HEK293 (cell line): ENCODE results near the gene TRAF3IP1.

Experiments
- CTCF ChIA-PET: fragments of 350-600 bp; formaldehyde crosslinking; extraction: SDS; loops from one replicate; lab custom pipeline; 2021; ENCODE audit warnings: antibody characterized with exemption; lab: Yijun Ruan, JAX
- POLR2A ChIA-PET: fragments of 300-600 bp; formaldehyde crosslinking; extraction: SDS; loops from one replicate; lab custom pipeline; 2020; ENCODE audit warnings: antibody characterized with exemption, inconsistent platforms; lab: Yijun Ruan, JAX
- H3K27ac ChIP-seq: fragments of 200-500 bp; sonication (Bioruptor generic); 2 replicates; pipeline ENCODE4 v1.5.1; 2014; ENCODE audit warnings: low read depth, low read length, control low read depth, inconsistent platforms; ENCODE audit errors: extremely low read depth
- H3K36me3 ChIP-seq, 2 experiments: fragments of 200-500 bp in 1 of 2; sonication (Bioruptor generic) in 1 of 2; 1 replicate in 1 of 2; 2 replicates in 1 of 2; pipeline ENCODE4 v1.5.1; 2014 to 2017; ENCODE audit warnings: inconsistent platforms in 2 of 2, low read length in 2 of 2; ENCODE audit not compliant: control insufficient read depth in 2 of 2, insufficient read depth in 1 of 2
- H3K4me1 ChIP-seq: fragments of 200-500 bp; sonication (Bioruptor generic); 2 replicates; pipeline ENCODE4 v1.5.1; 2014; ENCODE audit warnings: mild to moderate bottlenecking, low read length, inconsistent platforms; ENCODE audit not compliant: control insufficient read depth, insufficient read depth
- H3K4me3 ChIP-seq: 2 replicates; pipeline ENCODE4 v1.5.1; 2011; ENCODE audit warnings: low read depth, mild to moderate bottlenecking, control low read depth, low read length, moderate library complexity
- H3K9me3 ChIP-seq: fragments of 200-500 bp; sonication (Bioruptor generic); 2 replicates; pipeline ENCODE4 v1.5.1; 2014; ENCODE audit warnings: low read depth, low read length, inconsistent platforms; ENCODE audit not compliant: control insufficient read depth, insufficient read depth
- EGR2 ChIP-seq: fragments of 450-650 bp; formaldehyde crosslinking; IDR thresholded peaks from 2 replicates; pipeline ENCODE4 v1.5.1; 2016; ENCODE audit warnings: low read depth, missing biosample characterization, missing genetic modification characterization
- RBAK ChIP-seq: fragments of 450-650 bp; formaldehyde crosslinking; IDR thresholded peaks from 2 replicates; pipeline ENCODE4 v1.5.1; 2016; ENCODE audit warnings: missing biosample characterization, missing genetic modification characterization
- SP3 ChIP-seq: fragments of 450-650 bp; formaldehyde crosslinking; IDR thresholded peaks from 2 replicates; pipeline ENCODE4 v1.5.1; 2016; ENCODE audit warnings: missing biosample characterization, missing genetic modification characterization
- TRIM28 ChIP-seq: IDR thresholded peaks from 2 replicates; pipeline ENCODE4 v1.6.1; 2011; ENCODE audit warnings: low read length, control low read depth, borderline replicate concordance
- WT1 ChIP-seq: fragments of 450-650 bp; formaldehyde crosslinking; IDR thresholded peaks from 2 replicates; pipeline ENCODE4 v1.5.1; 2016; ENCODE audit warnings: missing biosample characterization, missing genetic modification characterization
- ZBTB20 ChIP-seq: fragments of 450-650 bp; formaldehyde crosslinking; IDR thresholded peaks from 2 replicates; pipeline ENCODE4 v1.5.1; 2016; ENCODE audit warnings: missing biosample characterization, missing genetic modification characterization
- ZBTB8A ChIP-seq: fragments of 450-650 bp; formaldehyde crosslinking; IDR thresholded peaks from 2 replicates; pipeline ENCODE4 v1.5.1; 2016; ENCODE audit warnings: missing biosample characterization, missing genetic modification characterization
- ZFP69B ChIP-seq: fragments of 450-650 bp; formaldehyde crosslinking; IDR thresholded peaks from 2 replicates; pipeline ENCODE4 v1.5.1; 2016; ENCODE audit warnings: missing biosample characterization, missing genetic modification characterization
- ZNF16 ChIP-seq: fragments of 450-650 bp; formaldehyde crosslinking; IDR thresholded peaks from 2 replicates; pipeline ENCODE4 v1.5.1; 2016; ENCODE audit warnings: low read depth, missing biosample characterization, missing genetic modification characterization
- ZNF184 ChIP-seq: fragments of 450-650 bp; IDR thresholded peaks from 2 replicates; pipeline ENCODE4 v1.5.1; 2018; ENCODE audit warnings: missing biosample characterization, mild to moderate bottlenecking, missing genetic modification characterization
- ZNF19 ChIP-seq: fragments of 450-650 bp; formaldehyde crosslinking; IDR thresholded peaks from 2 replicates; pipeline ENCODE4; 2016; ENCODE audit warnings: missing biosample characterization, missing genetic modification characterization, low read depth
- ZNF324 ChIP-seq: fragments of 450-650 bp; formaldehyde crosslinking; IDR thresholded peaks from 2 replicates; pipeline ENCODE4 v1.5.1; 2016; ENCODE audit warnings: missing biosample characterization, missing genetic modification characterization
- ZNF426 ChIP-seq: fragments of 450-650 bp; formaldehyde crosslinking; IDR thresholded peaks from 2 replicates; pipeline ENCODE4 v1.5.1; 2017; ENCODE audit warnings: missing biosample characterization, missing genetic modification characterization, mild to moderate bottlenecking, inconsistent platforms, moderate library complexity
- ZNF521 ChIP-seq: fragments of 450-650 bp; formaldehyde crosslinking; IDR thresholded peaks from 2 replicates; pipeline ENCODE4 v1.5.1; 2017; ENCODE audit warnings: missing biosample characterization, mild to moderate bottlenecking, missing genetic modification characterization
- ZNF548 ChIP-seq: fragments of 450-650 bp; formaldehyde crosslinking; IDR thresholded peaks from 2 replicates; pipeline ENCODE4 v1.5.1; 2016; ENCODE audit warnings: missing biosample characterization, missing genetic modification characterization
- ZNF560 ChIP-seq: fragments of 450-650 bp; formaldehyde crosslinking; IDR thresholded peaks from 2 replicates; pipeline ENCODE4 v1.5.1; 2017; ENCODE audit warnings: missing biosample characterization, missing genetic modification characterization, borderline replicate concordance
- ZNF621 ChIP-seq: fragments of 450-650 bp; formaldehyde crosslinking; IDR thresholded peaks from 2 replicates; pipeline ENCODE4 v1.5.1; 2017; ENCODE audit warnings: missing biosample characterization, missing genetic modification characterization
- ZNF658 ChIP-seq: fragments of 450-650 bp; formaldehyde crosslinking; IDR thresholded peaks from 2 replicates; pipeline ENCODE4; 2016; ENCODE audit warnings: missing biosample characterization, missing genetic modification characterization
- ZNF776 ChIP-seq: fragments of 450-650 bp; formaldehyde crosslinking; IDR thresholded peaks from 2 replicates; pipeline ENCODE4 v1.5.0; 2017; ENCODE audit warnings: missing biosample characterization, missing genetic modification characterization, borderline replicate concordance
- ZSCAN30 ChIP-seq: fragments of 450-650 bp; IDR thresholded peaks from 2 replicates; pipeline ENCODE4 v1.5.1; 2018; ENCODE audit warnings: missing biosample characterization, mild to moderate bottlenecking, missing genetic modification characterization, moderate library complexity
- TF ChIP-seq, protein P1 (sequence below): fragments of 450-650 bp; formaldehyde crosslinking; IDR thresholded peaks from 2 replicates; pipeline ENCODE4 v1.5.1; 2016; ENCODE audit warnings: missing biosample characterization, missing genetic modification characterization
- TF ChIP-seq, protein P2 (sequence below): fragments of 450-650 bp; formaldehyde crosslinking; IDR thresholded peaks from 2 replicates; pipeline ENCODE4; 2016; ENCODE audit warnings: missing biosample characterization, missing genetic modification characterization

Gene TRAF3IP1

DNA sequence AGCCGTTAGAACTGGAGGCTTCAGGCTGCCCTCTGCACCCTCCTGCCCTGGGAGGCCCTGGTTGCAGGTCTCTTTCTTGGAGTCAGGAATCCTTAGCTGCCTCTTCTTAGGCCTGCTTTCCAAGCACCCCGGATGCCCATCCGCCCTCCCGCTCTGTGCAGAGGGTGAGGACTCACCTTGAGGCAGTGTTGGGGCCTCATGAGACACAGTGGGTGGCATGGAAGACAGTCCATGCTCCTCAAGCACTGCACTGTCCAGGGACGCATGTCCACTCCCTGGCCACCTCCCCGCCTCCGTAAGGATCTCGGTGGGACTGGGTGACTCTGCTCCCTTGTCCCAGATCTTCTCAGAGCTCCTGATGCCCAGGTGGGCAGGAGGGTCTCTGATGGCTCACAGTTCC lies 5.7 kb upstream of the TRAF3IP1 start:
- H3K36me3 ChIP-seq: no peaks in the 10 kb centered on the region
- POLR2A ChIA-PET: no interaction called here
- TF ChIP-seq ZNF560 (tag by site-specific recombination): no peak
- TF ChIP-seq EGR2 (tag by site-specific recombination): no peak
- TF ChIP-seq, all 188 proteins: peak for 0
- Histone ChIP-seq H3K4me1 (no peaks in the 10 kb centered on the region), H3K9me3 (no peaks in the 10 kb centered on the region), H3K27ac (no peak overlapping the region), H3K4me3 (no peak overlapping the region)
- CTCF ChIA-PET: interaction anchor here (0.8 to 1.5 kb wide), 2 partner anchors 51 to 569 kb away, joined by 3 read pairs; no protein-coding TSS in a partner anchor

DNA sequence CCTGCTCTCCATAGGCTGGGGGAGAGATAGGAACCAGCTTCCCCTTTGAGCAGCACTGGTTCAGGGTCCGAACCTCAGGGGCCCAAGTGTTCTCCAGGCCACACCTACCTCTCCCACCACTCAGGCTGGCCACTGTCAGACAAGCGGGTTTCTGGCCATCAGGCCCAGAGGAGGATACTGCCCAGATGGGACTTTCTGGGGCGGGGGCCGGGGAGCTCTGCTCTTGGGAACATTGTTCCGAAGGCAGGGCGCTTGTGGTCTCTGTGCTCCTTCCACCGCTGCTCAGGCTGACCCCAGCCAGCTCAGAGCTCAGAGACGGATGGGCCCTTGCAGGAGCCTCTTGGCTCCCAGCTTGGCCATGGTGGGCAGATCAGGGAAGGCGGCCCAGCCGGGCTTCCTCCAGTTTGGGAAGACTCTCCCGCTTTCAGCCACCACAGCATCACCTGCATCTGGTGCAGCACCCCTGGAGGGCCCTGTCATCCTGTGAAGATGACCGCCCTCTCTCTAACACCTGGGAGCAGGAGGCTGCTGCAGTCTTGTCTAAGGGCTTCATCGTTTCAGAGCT lies 5.2 kb upstream of the TRAF3IP1 start:
- ChIA-PET POLR2A (no interaction called here), CTCF (interaction anchor here (0.8 to 1.5 kb wide), 2 partner anchors 52 to 570 kb away, joined by 3 read pairs; no protein-coding TSS in a partner anchor)
- H3K27ac ChIP-seq: no peak overlapping the region
- no peak for TF ChIP-seq ZNF621
- no peak for TF ChIP-seq SP3 (tag by site-specific recombination)
- TF ChIP-seq RBAK (tag by site-specific recombination): no peak
- no peak for TF ChIP-seq ZNF16
- TF ChIP-seq ZBTB8A (tag by site-specific recombination): no peak
- no peak for TF ChIP-seq ZNF19 (tag by site-specific recombination)
- TF ChIP-seq ZNF658 (tag by site-specific recombination): no peak
- no peaks in the 10 kb centered on the region for H3K36me3 ChIP-seq
- H3K9me3 ChIP-seq: no peaks in the 10 kb centered on the region
- no peaks in the 10 kb centered on the region for H3K4me1 ChIP-seq
- no peak overlapping the region for H3K4me3 ChIP-seq

DNA sequence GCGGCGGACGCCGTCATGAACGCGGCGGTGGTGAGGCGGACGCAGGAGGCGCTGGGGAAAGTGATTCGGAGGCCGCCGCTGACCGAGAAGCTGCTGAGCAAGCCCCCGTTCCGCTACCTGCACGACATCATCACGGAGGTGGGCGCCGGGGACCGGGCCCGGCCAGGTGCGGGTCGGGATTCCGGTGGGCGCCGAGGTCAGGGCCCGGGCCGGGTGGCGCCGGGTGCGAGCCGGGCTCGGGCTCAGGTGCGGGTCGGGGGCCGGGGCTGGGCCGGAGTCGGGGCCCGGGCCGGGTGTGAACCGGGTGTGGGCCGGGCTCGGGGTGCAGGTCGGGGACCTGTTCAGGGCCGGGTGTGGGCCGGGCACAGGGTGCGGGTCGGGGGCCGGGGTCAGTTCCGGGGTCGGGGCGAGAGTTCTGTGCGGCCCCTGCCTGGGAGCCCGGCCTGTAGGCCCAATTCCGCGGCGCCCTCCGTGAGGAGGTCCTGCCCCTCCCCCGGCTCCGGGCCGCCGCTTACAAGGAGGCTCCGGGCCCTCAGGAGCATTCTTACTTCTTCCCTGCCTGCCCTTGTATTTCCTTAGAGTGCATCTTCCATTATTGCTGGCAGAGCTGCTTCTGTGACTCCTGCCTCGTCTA lies 447 bp downstream of the TRAF3IP1 start:
- POLR2A ChIA-PET: no interaction called here
- Histone ChIP-seq H3K9me3 (no peaks in the 10 kb centered on the region), H3K27ac (peak overlapping the region; percentile 35; the same call in 1 of the 2 replicates), H3K4me1 (0 out of 2 replicates have a peak, but pooled peaks cover 2% of the 10 kb centered on the region), H3K36me3 (peaks cover 5 to 26% of the 10 kb centered on the region in 2 experiments; a peak in 2 of 3 replicates), H3K4me3 (peak overlapping the region; percentile 87)
- CTCF ChIA-PET: interaction anchor here (0.6 kb wide), 1 partner anchor 13 kb away, joined by 3 read pairs; no protein-coding TSS in a partner anchor
- TF ChIP-seq ZNF324 (tag by site-specific recombination) (no peak), ZSCAN30 (no peak), ZNF184 (tag by site-specific recombination) (no peak), WT1 (tag by site-specific recombination) (no peak), ZFP69B (tag by site-specific recombination) (no peak), ZNF521 (tag by site-specific recombination) (no peak), ZBTB8A (tag by site-specific recombination) (0 out of 2 replicates have a peak, but pooled peaks have one; percentile 14), TRIM28 (no peak), ZNF426 (tag by site-specific recombination) (no peak), ZNF776 (tag by site-specific recombination) (no peak), ZNF548 (tag by site-specific recombination) (no peak), ZBTB20 (tag by site-specific recombination) (0 out of 2 replicates have a peak, but pooled peaks have one; percentile 21)
- TF ChIP-seq, protein P1, sequence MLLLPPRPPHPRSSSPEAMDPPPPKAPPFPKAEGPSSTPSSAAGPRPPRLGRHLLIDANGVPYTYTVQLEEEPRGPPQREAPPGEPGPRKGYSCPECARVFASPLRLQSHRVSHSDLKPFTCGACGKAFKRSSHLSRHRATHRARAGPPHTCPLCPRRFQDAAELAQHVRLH (tag by site-specific recombination): no peak
- TF ChIP-seq, protein P2, sequence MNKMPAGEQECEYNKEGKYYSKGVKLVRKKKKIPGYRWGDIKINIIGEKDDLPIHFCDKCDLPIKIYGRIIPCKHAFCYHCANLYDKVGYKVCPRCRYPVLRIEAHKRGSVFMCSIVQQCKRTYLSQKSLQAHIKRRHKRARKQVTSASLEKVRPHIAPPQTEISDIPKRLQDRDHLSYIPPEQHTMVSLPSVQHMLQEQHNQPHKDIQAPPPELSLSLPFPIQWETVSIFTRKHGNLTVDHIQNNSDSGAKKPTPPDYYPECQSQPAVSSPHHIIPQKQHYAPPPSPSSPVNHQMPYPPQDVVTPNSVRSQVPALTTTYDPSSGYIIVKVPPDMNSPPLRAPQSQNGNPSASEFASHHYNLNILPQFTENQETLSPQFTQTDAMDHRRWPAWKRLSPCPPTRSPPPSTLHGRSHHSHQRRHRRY (tag by site-specific recombination): no peak
